ENCODE measurements around the gene TIFAB.

The TIFAB gene

GRCh38 chr5:135481909-135482311 is 29.8 kb upstream of the TIFAB start:
- no peak for DNase-seq

- DNase-seq, result no peak
Observed at GRCh38 chr5:135481387-135481786, 29.2 kb upstream of the TIFAB start.

- no peak for DNase-seq
Observed at GRCh38 chr5:135480511-135480910, 28.4 kb upstream of the TIFAB start.

GRCh38 chr5:135478938-135479337 is 26.8 kb upstream of the TIFAB start:
- no peak for DNase-seq

GRCh38 chr5:135477613-135478066 is 25.5 kb upstream of the TIFAB start:
- no peak for DNase-seq

- no peak for DNase-seq
Observed at GRCh38 chr5:135476615-135477581, 24.7 kb upstream of the TIFAB start.

- no peak for DNase-seq
Observed at GRCh38 chr5:135473956-135474670, 22.0 kb upstream of the TIFAB start.

GRCh38 chr5:135472141-135472540 is 20.0 kb upstream of the TIFAB start:
- no peak for DNase-seq

- no peak for DNase-seq
Observed at GRCh38 chr5:135471726-135472125, 19.6 kb upstream of the TIFAB start.

- no peak for DNase-seq
Observed at GRCh38 chr5:135469911-135470310, 17.8 kb upstream of the TIFAB start.

GRCh38 chr5:135468541-135468940 is 16.4 kb upstream of the TIFAB start:
- no peak for DNase-seq

GRCh38 chr5:135467871-135468485 is 15.8 kb upstream of the TIFAB start:
- no peak for DNase-seq

GRCh38 chr5:135467051-135467625 is 15.0 kb upstream of the TIFAB start:
- DNase-seq, result no peak

GRCh38 chr5:135466178-135467050 is 14.3 kb upstream of the TIFAB start:
- DNase-seq, result peak; percentile 56

- no peak for DNase-seq
Observed at GRCh38 chr5:135465391-135466122, 13.4 kb upstream of the TIFAB start.

- DNase-seq, result peak; percentile 39
Observed at GRCh38 chr5:135462304-135462703, 10.2 kb upstream of the TIFAB start.

- DNase-seq, result no peak
Observed at GRCh38 chr5:135461481-135462151, 9.5 kb upstream of the TIFAB start.

GRCh38 chr5:135460246-135461033 is 8.3 kb upstream of the TIFAB start:
- DNase-seq, result no peak

- DNase-seq, result no peak
Observed at GRCh38 chr5:135458921-135459331, 6.8 kb upstream of the TIFAB start.

GRCh38 chr5:135458356-135458755 is 6.2 kb upstream of the TIFAB start:
- DNase-seq, result no peak

Data from activated gamma-delta T cell treated with Interleukin-2 at 50 U/mL for 16 hours (primary cell).